Right renal pelvis (tissue), 4 donors: Measurements from ENCODE around the gene SMIM20. TPM values are rescaled to one million over a fixed set of nuclear protein-coding genes. Genes with fewer than 3 reads are reported as not detected.

Experiments used
- DNase-seq, 4 donors: peaks; one replicate each; pipeline ENCODE4 v3.0.0-alpha.2; 2013; ENCODE audit warnings: low read depth in 4 of 4, low spot score in 3 of 4, missing footprints in 1 of 4
- polyA plus RNA-seq, 4 donors: library from polyadenylated mRNA; unstranded; fragments of 120-200 nt; gene quantifications; one replicate each; pipeline ENCODE4 v1.2.1, GENCODE V29; 2013; ENCODE audit not compliant: insufficient read length in 4 of 4

The SMIM20 gene
- polyA plus RNA-seq, 4 donors, result 48.1 to 58.6 (median 52.4) TPM

- no peak for DNase-seq
Measured at GRCh38 chr4:25925486-25926201, 11.6 kb downstream of the SMIM20 start.

GRCh38 chr4:25926462-25926861, 12.4 kb downstream of the SMIM20 start:
- DNase-seq, result no peak

GRCh38 chr4:25927361-25928195, 13.6 kb downstream of the SMIM20 start:
- no peak for DNase-seq

GRCh38 chr4:25928379-25929297, 14.6 kb downstream of the SMIM20 start:
- DNase-seq, result no peak

- no peak for DNase-seq
Measured at GRCh38 chr4:25929298-25929686, 15.3 kb downstream of the SMIM20 start.

- DNase-seq, result no peak
Measured at GRCh38 chr4:25930731-25931354, 16.8 kb downstream of the SMIM20 start.

GRCh38 chr4:25936696-25937095, 22.7 kb downstream of the SMIM20 start:
- DNase-seq, result no peak

GRCh38 chr4:25937801-25938200, 23.8 kb downstream of the SMIM20 start:
- DNase-seq, result no peak

GRCh38 chr4:25938366-25938765, 24.3 kb downstream of the SMIM20 start:
- no peak for DNase-seq

GRCh38 chr4:25938787-25939186, 24.8 kb downstream of the SMIM20 start:
- no peak for DNase-seq

GRCh38 chr4:25939330-25939729, 25.3 kb downstream of the SMIM20 start:
- DNase-seq, result no peak

GRCh38 chr4:25941457-25942221, 27.6 kb downstream of the SMIM20 start:
- DNase-seq, result no peak

- DNase-seq, result no peak
Measured at GRCh38 chr4:25943312-25943711, 29.3 kb downstream of the SMIM20 start.

GRCh38 chr4:25943805-25944204, 29.8 kb downstream of the SMIM20 start:
- DNase-seq, result no peak

- DNase-seq, result no peak
Measured at GRCh38 chr4:25948051-25948450, 34.0 kb downstream of the SMIM20 start.

GRCh38 chr4:25949173-25949748, 35.2 kb downstream of the SMIM20 start:
- DNase-seq, result no peak

GRCh38 chr4:25949994-25950393, 36.0 kb downstream of the SMIM20 start:
- DNase-seq, result no peak

- DNase-seq, result peak in 2 of 4 donors; percentile 18 to 34
Measured at GRCh38 chr4:25950461-25951389, 36.7 kb downstream of the SMIM20 start.
